Bronchial epithelial cell (primary cell): Measurements from ENCODE around the gene ANKS1A. TPM values are rescaled to one million over a fixed set of nuclear protein-coding genes. Genes with fewer than 3 reads are reported as not detected.

Experiments used
- DNase-seq: peaks from one replicate; pipeline ENCODE4 v3.0.0-alpha.2; 2010; ENCODE audit warnings: low read depth
- FAIRE-seq: peaks from 2 replicates; lab custom pipeline; 2011; peaks lifted over from hg19 to GRCh38; lab: Jason Lieb, UNC
- H3K27me3 ChIP-seq: 2 replicates; pipeline ENCODE4 v1.5.1; 2011; ENCODE audit warnings: low read length; ENCODE audit not compliant: control insufficient read depth, insufficient read depth
- H3K36me3 ChIP-seq: 2 replicates; pipeline ENCODE4 v1.5.1; 2011; ENCODE audit warnings: low read length; ENCODE audit not compliant: control insufficient read depth, insufficient read depth
- H3K4me3 ChIP-seq: 2 replicates; pipeline ENCODE4 v1.5.1; 2011; ENCODE audit warnings: mild to moderate bottlenecking, low read depth, low read length, control low read depth
- total RNA-seq: library from RNA; depleted of rRNA; stranded (reverse); fragments of >200 nt; gene quantifications from 2 replicates; pipeline ENCODE4 v1.2.1, GENCODE V29; 2014
- TF ChIP-seq, protein P1 (sequence below): IDR thresholded peaks from 2 replicates; pipeline ENCODE4 v1.5.1; 2011; ENCODE audit warnings: mild to moderate bottlenecking, moderate library complexity, low read length, control low read depth, inconsistent platforms; ENCODE audit not compliant: insufficient read depth, severe bottlenecking

The ANKS1A gene
- total RNA-seq, 1 donor from 2014 or later, result 9.5 TPM

DNA sequence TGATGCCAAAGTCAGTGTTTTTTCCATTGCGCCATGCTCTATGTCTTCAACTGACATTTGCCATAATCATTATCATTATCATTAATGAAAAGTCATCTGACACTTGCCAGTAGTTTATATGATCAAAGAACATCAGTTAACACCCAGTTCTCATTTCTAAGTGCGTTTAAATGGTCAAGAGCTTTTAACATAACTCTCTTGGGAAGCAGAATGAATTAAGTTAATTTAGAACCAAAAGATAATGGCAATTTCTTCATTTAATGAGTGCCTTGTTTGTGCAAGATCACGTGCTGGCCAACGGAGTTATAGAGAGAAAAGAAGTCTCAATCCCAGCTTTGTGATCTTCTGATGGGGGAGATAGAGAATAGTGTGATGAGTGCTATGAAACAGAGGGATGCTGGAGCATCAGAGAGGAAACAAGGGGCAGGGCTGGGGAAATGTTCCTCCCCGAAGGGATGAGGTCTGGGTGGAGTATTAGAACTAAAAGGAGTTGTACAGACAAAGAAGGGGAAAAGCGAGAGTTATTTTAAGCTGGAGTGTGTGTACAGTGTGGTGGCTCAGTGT is 20.3 kb downstream of the ANKS1A start:
- no peak overlapping the region for H3K4me3 ChIP-seq
- peaks cover 1% of the 10 kb centered on the region for H3K36me3 ChIP-seq
- H3K27me3 ChIP-seq, result no peaks in the 10 kb centered on the region
- TF ChIP-seq, protein P1, sequence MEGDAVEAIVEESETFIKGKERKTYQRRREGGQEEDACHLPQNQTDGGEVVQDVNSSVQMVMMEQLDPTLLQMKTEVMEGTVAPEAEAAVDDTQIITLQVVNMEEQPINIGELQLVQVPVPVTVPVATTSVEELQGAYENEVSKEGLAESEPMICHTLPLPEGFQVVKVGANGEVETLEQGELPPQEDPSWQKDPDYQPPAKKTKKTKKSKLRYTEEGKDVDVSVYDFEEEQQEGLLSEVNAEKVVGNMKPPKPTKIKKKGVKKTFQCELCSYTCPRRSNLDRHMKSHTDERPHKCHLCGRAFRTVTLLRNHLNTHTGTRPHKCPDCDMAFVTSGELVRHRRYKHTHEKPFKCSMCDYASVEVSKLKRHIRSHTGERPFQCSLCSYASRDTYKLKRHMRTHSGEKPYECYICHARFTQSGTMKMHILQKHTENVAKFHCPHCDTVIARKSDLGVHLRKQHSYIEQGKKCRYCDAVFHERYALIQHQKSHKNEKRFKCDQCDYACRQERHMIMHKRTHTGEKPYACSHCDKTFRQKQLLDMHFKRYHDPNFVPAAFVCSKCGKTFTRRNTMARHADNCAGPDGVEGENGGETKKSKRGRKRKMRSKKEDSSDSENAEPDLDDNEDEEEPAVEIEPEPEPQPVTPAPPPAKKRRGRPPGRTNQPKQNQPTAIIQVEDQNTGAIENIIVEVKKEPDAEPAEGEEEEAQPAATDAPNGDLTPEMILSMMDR, result no peak
- no peak for FAIRE-seq
- no peak for DNase-seq

DNA sequence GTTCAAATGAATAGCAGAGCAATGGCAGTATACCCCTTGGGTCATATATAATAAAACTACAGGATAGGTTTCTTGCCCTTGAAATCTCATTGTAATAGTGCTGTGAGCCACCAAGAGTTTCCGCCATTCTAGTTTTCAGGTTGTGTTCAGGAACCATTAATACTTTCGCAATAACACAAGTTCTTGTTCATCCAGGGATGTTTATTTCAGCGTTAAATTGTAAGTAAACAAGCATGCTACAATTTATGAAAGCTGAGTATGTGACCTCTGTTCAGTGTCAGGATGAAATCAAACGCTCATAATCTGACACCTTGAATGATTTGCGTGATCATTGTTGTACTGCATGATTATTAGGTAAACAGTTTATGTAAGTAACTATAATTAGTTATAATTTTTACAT is 22.8 kb downstream of the ANKS1A start:
- Histone ChIP-seq H3K4me3 (no peak overlapping the region), H3K36me3 (no peaks in the 10 kb centered on the region), H3K27me3 (no peaks in the 10 kb centered on the region)
- FAIRE-seq (no peak), DNase-seq (no peak)
- TF ChIP-seq, protein P1, result no peak

DNA sequence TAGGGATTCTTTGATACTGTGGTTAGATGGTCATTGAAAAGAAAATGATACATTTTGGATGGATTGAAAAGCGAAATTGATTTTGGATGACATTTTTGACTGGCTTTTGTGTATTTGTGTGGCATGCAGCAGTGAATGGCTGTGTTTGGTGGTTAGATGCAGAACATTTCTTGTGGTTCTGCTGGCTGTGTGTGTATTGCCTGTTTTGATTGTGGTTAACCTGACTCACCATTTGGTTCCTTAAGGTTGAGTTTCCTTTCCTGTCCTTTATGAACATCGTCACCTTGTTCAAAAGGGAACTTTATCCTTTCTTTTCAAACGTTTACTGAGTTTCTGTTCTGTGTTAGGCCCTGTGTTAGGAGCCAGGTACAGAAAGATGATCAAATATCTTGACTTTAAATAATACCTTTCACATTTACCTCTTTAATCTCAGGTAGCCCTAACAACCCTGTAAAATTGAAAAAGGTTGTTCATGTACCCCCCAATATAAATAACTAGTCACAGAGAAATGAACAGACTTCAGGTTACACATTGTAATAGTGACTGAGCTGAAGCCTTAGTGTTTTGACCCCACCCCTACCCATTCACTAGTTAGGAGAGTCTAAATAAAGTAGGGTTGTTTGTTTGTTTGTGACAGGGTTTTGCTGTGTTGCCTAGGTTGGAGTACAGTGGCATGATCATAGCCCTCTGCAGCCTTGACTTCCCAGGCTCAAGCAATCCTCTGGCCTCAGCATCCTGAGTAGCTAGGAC is 23.8 kb downstream of the ANKS1A start:
- FAIRE-seq (no peak), DNase-seq (peak; percentile 80)
- no peak overlapping the region for H3K4me3 ChIP-seq

DNA sequence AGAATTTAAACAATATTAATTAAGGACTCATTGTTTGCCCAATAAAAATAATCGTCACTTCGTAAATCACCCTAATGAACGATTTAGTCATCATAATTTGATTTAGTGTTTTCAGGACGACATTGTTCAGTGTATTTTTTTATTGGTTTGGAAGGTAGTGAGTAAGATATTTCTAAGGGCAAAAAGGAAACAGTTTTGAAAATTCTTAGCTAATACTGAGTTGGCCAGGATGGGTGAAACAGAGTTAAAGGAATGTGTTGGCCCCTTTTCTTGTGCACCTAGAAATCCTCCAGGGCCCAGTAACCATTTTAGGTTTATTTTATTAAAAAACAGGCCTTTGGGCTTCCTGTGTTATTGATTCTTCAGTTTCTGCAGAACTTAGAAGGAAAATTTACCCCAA is 25.3 kb downstream of the ANKS1A start:
- no peak for DNase-seq
- TF ChIP-seq, protein P1, result no peak

More for the DNA sequence above, 23.8 kb downstream of the ANKS1A start:
- H3K27me3 ChIP-seq, result no peaks in the 10 kb centered on the region
- TF ChIP-seq, protein P1, result no peak
- H3K36me3 ChIP-seq, result no peaks in the 10 kb centered on the region

DNA sequence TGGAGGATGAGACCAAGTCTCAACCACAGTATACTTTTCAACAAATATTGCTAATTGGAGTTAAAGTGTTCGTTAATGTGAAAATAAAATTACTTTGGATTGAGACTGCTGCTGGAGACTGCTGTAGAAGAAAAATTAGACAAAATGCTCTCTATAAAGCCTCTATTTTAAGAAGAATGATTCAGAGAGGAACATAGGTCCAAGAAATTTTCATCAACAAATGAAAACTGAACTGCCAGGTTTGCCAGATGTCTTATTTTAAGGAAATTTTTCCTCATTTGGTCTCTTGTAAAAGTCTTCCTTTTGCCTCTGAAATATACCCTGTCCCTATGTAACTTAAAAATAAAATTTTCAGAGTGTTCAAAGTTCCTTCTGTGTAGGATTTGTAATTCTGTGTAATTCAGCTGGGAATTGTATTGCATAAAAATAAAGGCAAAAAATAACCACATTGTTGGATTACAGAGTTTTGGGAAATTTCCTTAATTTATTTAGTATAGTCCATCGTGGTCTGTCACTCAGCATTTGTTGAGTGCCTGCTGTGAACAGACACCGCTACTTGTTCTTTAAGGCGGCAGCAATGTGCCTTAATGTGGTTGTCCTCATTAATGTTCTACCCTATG is 27.4 kb downstream of the ANKS1A start:
- DNase-seq (no peak), FAIRE-seq (no peak)
- TF ChIP-seq, protein P1, result no peak
- Histone ChIP-seq H3K27me3 (no peaks in the 10 kb centered on the region), H3K4me3 (no peak overlapping the region), H3K36me3 (no peaks in the 10 kb centered on the region)

More for the DNA sequence above, 25.3 kb downstream of the ANKS1A start:
- no peak overlapping the region for H3K4me3 ChIP-seq
- FAIRE-seq, result no peak
- no peaks in the 10 kb centered on the region for H3K36me3 ChIP-seq
- H3K27me3 ChIP-seq, result no peaks in the 10 kb centered on the region
